Ureter (tissue), 1 donor: Measurements from ENCODE around the gene DDX17. TPM values are rescaled to one million over a fixed set of nuclear protein-coding genes. Genes with fewer than 3 reads are reported as not detected.
"Not testable (repeated sequence)": the region's sequence is repeated elsewhere in the genome, so short reads cannot be mapped to it uniquely, and the experiment has no call there.

Experiments
- DNase-seq: peaks from one replicate; pipeline ENCODE4 v3.0.0-alpha.2; 2020; ENCODE audit warnings: low spot score
- total RNA-seq: library from RNA; stranded (reverse); gene quantifications from one replicate; pipeline ENCODE4 v1.2.4, GENCODE V29; 2023
- donor health status: DM: yes; HTN: yes; CAD: no.

Gene DDX17
- total RNA-seq, 1 donor from 2014 or later: 593 TPM

DNA sequence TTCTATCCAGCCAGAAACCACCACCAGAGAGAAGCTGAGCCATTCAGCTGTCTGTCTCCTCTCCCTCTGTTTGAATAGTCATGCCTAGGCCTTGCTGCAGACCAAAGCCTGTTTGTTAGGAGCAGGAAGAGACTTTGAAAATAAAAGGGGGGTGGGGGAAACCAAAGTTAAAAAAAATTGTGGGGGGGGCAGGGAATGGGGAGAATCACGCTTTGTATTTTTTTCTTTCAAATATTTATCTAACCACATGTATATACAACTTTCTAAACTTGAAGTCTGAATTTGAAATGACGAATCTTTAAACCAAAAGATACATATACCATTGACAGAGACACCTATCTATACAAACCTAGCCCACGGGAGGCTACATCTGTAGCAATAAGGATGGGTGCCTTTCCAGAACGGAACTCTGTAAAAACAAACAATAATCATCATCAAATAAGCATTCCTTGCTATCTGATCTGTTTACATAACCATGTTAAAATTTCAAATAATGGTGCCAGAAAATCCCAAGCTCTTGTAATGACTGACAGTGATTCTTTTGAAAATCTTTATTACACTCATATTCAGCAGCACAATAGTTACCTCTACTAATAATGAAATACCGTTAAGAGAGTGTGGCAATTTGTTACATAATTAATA lies 14.3 kb downstream of the DDX17 start:
- DNase-seq: no peak

DNA sequence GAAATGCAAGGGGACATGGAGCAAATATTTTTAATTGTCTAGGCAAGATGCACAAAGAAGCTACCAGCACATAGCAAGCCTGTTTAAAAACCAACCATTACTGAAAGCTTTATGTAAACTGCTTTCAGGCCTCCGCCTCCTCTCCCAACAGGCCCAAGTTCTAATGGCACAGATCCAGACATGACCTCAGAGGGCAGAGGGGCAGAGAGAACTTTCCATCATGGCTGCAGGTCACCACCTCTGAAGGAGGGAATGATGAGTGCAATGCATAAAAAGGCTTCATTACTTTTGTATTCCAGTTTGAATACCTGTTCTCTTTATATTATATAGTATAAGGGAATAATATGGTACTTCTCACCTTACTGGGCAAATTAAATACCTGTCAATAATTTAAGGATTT lies 15.2 kb downstream of the DDX17 start:
- peak; percentile 70 for DNase-seq

DNA sequence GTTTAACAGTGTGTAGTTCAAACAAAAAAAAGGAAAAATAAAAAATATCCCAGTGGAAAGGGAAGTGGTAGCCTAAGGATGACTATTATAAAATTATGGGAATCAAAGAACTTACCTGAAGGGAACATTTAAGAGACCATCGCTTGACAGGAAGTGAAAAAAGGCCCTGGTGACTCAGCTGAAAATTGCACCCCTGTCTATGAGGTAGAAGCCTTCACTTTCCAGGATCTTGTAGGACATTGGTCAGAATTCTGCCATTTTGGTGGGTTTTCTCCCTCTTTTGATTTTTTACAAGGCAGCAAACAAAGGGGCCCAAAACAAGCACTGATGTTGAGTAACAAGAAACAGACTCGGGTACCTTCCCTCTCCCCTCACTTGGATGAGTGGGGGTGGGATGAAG lies 15.6 kb downstream of the DDX17 start:
- no peak for DNase-seq

DNA sequence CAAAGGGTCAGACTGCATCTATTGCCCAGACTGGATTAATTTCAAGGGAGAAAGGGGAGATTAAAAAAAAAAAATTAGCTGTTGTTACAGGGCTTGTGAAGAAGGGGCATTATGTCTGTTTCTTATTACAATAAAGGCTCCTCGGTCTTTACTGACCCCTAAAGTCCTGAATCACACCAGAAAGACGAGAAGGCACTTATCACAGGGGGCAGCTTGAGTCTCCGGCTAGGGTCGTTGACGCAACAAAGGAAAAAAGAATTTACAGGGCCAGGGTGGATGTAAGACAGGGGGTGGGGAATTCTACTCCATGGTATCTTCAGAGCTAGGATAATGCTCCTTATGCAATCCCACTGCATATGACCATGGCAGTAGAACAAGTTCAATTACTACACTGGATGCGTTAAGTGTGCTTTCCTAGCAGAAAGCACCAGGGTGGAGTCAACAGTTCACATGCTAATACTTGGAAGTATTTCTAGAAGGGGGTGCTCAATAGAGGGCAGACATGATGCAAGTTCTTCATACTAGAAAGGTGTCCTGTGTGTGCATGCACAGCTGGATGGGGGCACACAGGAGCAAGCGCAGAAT lies 16.5 kb downstream of the DDX17 start:
- no peak for DNase-seq

- no peak for DNase-seq
Observed at GRCh38 chr22:38489142-38489541, 17.0 kb downstream of the DDX17 start.

DNA sequence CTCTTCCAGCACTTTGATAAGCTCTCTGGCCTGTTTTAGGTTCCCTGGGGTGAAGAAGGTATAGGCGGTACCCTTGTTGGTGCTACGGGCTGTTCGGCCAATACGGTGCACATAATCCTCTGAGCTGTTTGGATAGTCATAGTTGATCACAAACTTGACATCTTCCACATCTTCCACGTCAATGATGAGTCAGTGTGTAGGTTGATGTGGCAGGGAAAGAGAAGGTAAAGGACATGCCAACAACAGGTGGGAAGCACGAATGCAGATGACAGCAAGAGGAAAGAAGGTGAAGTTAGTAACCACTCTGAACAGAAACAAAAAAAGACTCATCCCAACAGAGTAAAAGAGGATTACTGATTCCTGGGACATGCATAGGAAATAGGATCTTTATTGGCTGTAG lies 18.2 kb downstream of the DDX17 start:
- DNase-seq: no peak

- DNase-seq: no peak
Observed at GRCh38 chr22:38485783-38486182, 20.3 kb downstream of the DDX17 start.

- DNase-seq: no peak
Observed at GRCh38 chr22:38484244-38484643, 21.9 kb downstream of the DDX17 start.

DNA sequence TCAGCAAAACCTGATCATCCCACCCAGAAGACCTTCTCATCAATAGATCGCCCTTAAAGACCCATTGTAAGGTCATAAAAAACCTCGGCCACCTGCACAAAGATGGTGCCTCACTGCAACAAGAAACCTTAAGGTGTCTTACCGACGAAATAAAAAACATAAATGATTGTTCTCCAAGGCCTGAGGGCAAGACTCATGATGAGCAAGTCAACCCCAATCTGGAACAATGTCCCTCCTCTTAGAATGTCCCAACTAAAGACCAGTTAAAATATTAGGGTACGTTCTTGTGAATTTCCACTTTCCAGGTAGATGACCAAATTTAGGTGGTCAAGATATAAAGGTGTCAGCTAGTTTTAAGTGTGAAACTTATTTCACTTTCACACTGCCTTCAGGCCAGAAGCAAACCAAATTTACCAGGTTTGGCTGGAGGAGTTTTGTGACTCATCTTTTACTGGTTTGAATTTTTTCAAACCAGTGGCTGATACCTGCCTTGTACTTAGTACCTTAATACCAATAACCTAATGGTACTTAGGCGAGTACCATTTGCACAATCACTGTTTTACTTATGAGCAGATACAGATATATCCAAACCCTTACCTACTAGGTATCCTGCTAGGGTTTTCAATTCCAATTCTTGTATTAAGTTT lies 23.3 kb downstream of the DDX17 start:
- no peak for DNase-seq

- DNase-seq: no peak
Observed at GRCh38 chr22:38481871-38482332, 24.2 kb downstream of the DDX17 start.

DNA sequence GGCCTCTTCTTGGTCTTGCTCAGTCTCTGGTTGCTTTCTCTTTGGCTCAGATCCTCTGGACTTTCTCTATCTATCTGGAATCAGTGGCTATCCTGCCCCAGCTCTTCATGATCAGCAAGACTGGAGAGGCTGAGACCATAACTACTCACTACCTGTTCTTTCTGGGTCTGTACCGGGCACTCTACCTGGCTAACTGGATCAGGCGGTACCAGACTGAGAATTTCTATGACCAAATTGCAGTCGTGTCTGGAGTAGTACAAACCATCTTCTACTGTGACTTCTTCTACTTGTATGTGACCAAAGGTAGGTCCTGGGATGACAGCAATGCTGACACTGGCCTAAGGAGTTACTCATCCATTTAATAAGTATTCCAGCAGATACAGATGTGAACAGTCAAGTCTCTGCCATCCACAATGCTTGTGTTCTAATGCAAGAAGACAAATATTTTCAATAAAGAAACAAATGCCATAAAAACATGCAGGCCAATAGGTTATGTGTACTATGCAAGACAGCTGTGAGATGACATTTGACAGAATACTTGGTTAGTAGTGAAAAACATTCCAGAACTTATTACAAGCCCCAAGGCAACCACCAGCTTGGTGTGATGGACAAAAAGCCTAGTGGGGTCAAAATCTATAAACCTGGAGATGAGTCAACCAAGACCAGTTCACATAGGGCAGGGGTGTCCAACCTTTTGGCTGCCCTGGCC lies 24.8 kb downstream of the DDX17 start:
- DNase-seq: no peak

DNA sequence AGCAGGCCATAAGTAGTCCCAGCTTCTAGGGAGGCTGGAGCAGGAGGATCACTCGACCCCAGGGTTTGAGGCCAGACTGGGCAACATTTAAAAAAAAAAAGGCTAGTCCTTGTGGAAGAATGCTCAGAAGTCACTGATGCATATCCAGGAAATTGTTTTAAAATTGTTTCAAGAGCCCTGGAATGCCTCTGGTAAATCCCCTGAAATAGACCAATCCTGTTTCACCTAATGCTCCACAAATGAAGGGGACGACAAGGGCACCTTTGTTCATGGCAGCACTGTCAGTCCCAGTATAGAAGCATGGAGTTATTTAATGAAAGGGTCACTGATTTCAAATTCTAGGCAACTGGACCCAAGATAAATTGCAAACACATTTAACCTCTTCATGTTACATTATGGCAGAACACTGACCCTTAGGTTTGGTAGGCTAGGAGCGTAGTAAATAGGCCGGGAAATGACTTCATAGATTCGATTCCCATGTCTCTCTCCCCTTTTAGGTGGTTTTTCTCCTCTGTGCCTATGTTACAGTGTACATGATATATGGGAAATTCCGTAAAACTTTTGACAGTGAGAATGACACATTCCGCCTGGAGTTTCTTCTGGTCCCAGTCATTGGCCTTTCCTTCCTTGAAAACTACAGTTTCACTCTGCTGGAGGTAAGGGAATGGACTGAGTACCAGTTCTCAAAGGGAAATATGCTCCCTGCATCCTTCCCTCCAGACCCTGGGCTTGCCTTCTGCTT lies 26.8 kb downstream of the DDX17 start:
- no peak for DNase-seq

GRCh38 chr22:38477585-38477984 lies 28.5 kb downstream of the DDX17 start:
- DNase-seq: no peak

GRCh38 chr22:38474003-38474607 lies 32.0 kb downstream of the DDX17 start:
- DNase-seq: no peak

DNA sequence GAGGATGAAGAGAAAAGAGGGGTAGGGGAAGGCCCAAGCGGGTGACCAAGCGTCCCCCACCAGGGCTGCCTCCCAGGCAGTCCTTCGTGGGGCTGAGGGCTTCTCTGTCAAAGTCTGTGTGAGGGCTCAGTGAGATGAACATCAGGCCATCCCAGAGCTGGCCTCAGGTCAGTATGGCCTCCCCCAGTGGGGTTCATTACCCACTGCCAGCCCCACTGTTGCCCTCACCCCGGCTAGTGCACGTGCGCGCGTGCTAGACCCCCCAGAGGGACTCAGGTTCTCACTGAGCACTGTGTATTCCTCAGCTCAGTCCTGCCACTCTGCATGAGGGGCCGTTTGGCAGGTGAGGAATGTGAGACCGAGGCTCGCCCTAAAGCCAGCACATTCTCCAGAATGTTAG lies 34.9 kb downstream of the DDX17 start:
- DNase-seq: no peak

GRCh38 chr22:38470179-38470578 lies 35.9 kb downstream of the DDX17 start:
- DNase-seq: not testable (repeated sequence)

GRCh38 chr22:38469306-38469781 lies 36.8 kb downstream of the DDX17 start:
- DNase-seq: no peak

DNA sequence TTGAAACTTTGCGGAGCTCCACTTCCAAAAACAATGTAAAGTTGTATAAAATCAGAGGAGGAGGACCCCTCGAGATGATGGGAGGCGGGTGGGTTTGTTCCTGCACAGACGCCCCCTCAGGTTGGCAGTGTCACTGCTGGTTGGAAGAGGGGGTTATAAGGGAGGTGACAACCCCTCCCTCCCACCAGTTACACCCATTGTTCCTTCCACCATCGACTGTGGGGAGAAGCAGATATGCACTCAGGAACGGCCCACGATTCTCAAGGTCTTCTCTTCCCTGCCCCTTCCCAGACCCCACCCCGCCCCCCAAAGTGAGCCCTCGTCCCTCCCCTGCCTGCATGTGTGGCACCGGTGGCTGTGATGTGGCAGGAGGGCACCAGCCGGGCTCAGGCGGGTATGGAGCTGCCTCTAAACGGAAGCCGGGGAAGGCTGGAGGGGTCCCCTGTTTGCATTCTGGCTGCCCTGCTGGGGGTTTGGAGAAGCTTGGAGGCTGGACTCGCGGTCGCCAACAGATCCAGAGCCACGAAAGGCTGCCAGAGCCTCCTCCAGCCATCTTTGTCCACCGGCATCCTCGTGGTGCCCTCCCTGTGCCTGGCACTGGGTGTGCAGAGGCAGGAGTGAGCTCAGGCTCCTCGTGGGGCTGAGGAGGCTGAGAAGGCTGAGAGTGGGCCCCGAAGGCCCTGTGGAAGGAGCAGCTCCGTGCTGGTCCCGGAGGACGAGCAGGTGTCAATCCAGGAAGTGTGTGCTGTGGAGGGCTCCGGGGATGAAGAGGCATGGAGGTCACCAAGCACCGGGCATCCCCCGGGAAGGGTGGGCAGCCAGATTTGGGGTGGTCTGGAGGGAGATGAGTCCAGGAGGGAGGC lies 37.4 kb downstream of the DDX17 start:
- no peak for DNase-seq

- peak; percentile 59 for DNase-seq
Observed at GRCh38 chr22:38467904-38468442, 38.1 kb downstream of the DDX17 start, which contains the start of gene KDELR3. TSS of gene KDELR3 (plus strand) at chr22:38468096. CDS start at chr22:38468234, 138 bp downstream.

DNA sequence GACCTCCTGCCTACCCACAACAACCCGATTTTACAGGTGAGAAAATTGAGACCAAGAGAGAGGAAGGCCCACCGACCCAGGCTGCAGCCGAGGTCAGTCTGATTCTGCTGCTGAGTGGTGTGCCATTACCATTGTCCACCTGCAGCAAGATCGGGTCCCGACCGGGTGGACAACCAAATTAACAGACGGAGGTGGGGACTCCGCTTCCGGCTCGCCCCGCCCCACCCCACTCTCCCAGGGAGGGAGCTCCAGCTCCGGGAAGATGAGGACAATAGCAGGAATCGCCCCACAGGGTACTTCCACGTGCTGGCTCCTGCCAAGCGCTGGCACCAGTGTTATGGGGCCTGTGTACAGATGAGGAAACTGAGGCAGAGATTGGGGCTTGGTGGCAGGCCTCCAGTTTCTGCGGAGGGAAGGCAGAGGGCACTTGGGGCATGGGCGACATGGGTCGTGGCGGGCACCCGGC lies 38.6 kb downstream of the DDX17 start:
- DNase-seq: no peak
